SK-N-SH treated with all-trans-retinoic acid at 6 μM for 48 hours (cell line): ENCODE measurements around the gene SOX6.

Experiments used
- ATAC-seq: fragments of 200-7000 bp; cut with Tn5 transposase; 3 replicates; pipeline ENCODE4 v1.9.1; 2020; ENCODE audit warnings: mild to moderate bottlenecking, moderate library complexity
- BACH2 ChIP-seq: fragments of 250-450 bp; sonication (Bioruptor Pico); IDR thresholded peaks from 2 replicates; pipeline ENCODE4 v1.9.0; 2021; ENCODE audit warnings: mild to moderate bottlenecking, borderline replicate concordance
- CSDC2 ChIP-seq: fragments of 250-450 bp; sonication (Bioruptor Pico); IDR thresholded peaks from 2 replicates; pipeline ENCODE4 v1.5.0; 2020; ENCODE audit warnings: mild to moderate bottlenecking, moderate library complexity
- GLIS3 ChIP-seq: fragments of 250-450 bp; sonication (Bioruptor Pico); IDR thresholded peaks from 2 replicates; pipeline ENCODE4 v1.5.0; 2020; ENCODE audit warnings: mild to moderate bottlenecking, moderate library complexity
- POU6F1 ChIP-seq: fragments of 250-450 bp; sonication (Bioruptor Pico); IDR thresholded peaks from 2 replicates; pipeline ENCODE4 v1.8.0; 2021; ENCODE audit warnings: low read depth, mild to moderate bottlenecking, moderate library complexity, borderline replicate concordance
- PPARA ChIP-seq: fragments of 250-450 bp; sonication (Bioruptor Pico); IDR thresholded peaks from 2 replicates; pipeline ENCODE4 v1.5.0; 2020; ENCODE audit warnings: mild to moderate bottlenecking, borderline replicate concordance
- SNAI2 ChIP-seq: fragments of 250-450 bp; sonication (Bioruptor Pico); IDR thresholded peaks from 2 replicates; pipeline ENCODE4 v1.5.0; 2020; ENCODE audit warnings: mild to moderate bottlenecking, moderate library complexity
- TCF4 ChIP-seq: fragments of 250-450 bp; sonication (Bioruptor Pico); IDR thresholded peaks from 2 replicates; pipeline ENCODE4 v1.8.0; 2021; ENCODE audit warnings: mild to moderate bottlenecking, moderate library complexity, borderline replicate concordance
- ZFP3 ChIP-seq: fragments of 250-450 bp; sonication (Bioruptor Pico); IDR thresholded peaks from 2 replicates; pipeline ENCODE4 v1.5.0; 2020; ENCODE audit warnings: mild to moderate bottlenecking, moderate library complexity
- ZFP30 ChIP-seq: fragments of 450-650 bp; formaldehyde crosslinking; IDR thresholded peaks from 2 replicates; pipeline ENCODE4 v1.5.0; 2022; ENCODE audit warnings: mild to moderate bottlenecking, moderate library complexity
- ZNF565 ChIP-seq: fragments of 450-650 bp; formaldehyde crosslinking; conservative IDR thresholded peaks from 2 replicates; pipeline ENCODE4 v1.5.0; 2020; ENCODE audit warnings: low read depth, mild to moderate bottlenecking, moderate library complexity
- ZNF70 ChIP-seq: fragments of 450-650 bp; formaldehyde crosslinking; IDR thresholded peaks from 2 replicates; pipeline ENCODE4 v1.5.0; 2020; ENCODE audit warnings: mild to moderate bottlenecking, moderate library complexity
- TF ChIP-seq, protein P1 (sequence below): fragments of 250-450 bp; sonication (Bioruptor Pico); IDR thresholded peaks from 2 replicates; pipeline ENCODE4 v1.5.0; 2020; ENCODE audit warnings: mild to moderate bottlenecking, moderate library complexity
- TF ChIP-seq, protein P2 (sequence below): fragments of 250-450 bp; sonication (Bioruptor Pico); IDR thresholded peaks from 2 replicates; pipeline ENCODE4 v1.8.0; 2020; ENCODE audit warnings: mild to moderate bottlenecking, moderate library complexity, borderline replicate concordance
- TF ChIP-seq, protein P3 (sequence below): fragments of 250-450 bp; sonication (Bioruptor Pico); IDR thresholded peaks from 2 replicates; pipeline ENCODE4 v1.5.1; 2021; ENCODE audit warnings: mild to moderate bottlenecking, moderate library complexity

SOX6 gene

DNA sequence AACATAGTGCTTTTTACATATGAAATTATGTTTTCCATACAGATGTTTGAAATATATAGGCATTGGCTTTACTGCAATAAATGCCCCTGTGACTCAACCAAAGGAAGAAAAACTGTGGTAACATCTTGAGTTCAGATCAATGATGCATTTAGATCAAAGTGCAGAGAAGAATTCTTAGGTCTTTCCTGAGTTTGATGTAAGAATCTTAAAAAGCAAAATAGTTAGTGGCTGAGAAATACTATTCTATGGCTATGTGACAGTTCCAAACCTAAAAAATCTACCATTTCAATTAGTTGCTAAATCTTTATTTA is 93.7 kb downstream of the SOX6 start:
- ATAC-seq: no peak
- TF ChIP-seq ZFP3 (no peak), ZNF565 (CRISPR knock-in tag) (no peak), ZFP30 (CRISPR knock-in tag) (no peak), POU6F1 (CRISPR knock-in tag) (no peak), CSDC2 (CRISPR knock-in tag) (no peak)
- TF ChIP-seq, protein P1, sequence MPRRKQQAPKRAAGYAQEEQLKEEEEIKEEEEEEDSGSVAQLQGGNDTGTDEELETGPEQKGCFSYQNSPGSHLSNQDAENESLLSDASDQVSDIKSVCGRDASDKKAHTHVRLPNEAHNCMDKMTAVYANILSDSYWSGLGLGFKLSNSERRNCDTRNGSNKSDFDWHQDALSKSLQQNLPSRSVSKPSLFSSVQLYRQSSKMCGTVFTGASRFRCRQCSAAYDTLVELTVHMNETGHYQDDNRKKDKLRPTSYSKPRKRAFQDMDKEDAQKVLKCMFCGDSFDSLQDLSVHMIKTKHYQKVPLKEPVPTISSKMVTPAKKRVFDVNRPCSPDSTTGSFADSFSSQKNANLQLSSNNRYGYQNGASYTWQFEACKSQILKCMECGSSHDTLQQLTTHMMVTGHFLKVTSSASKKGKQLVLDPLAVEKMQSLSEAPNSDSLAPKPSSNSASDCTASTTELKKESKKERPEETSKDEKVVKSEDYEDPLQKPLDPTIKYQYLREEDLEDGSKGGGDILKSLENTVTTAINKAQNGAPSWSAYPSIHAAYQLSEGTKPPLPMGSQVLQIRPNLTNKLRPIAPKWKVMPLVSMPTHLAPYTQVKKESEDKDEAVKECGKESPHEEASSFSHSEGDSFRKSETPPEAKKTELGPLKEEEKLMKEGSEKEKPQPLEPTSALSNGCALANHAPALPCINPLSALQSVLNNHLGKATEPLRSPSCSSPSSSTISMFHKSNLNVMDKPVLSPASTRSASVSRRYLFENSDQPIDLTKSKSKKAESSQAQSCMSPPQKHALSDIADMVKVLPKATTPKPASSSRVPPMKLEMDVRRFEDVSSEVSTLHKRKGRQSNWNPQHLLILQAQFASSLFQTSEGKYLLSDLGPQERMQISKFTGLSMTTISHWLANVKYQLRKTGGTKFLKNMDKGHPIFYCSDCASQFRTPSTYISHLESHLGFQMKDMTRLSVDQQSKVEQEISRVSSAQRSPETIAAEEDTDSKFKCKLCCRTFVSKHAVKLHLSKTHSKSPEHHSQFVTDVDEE (CRISPR knock-in tag): no peak
- TF ChIP-seq, protein P2, sequence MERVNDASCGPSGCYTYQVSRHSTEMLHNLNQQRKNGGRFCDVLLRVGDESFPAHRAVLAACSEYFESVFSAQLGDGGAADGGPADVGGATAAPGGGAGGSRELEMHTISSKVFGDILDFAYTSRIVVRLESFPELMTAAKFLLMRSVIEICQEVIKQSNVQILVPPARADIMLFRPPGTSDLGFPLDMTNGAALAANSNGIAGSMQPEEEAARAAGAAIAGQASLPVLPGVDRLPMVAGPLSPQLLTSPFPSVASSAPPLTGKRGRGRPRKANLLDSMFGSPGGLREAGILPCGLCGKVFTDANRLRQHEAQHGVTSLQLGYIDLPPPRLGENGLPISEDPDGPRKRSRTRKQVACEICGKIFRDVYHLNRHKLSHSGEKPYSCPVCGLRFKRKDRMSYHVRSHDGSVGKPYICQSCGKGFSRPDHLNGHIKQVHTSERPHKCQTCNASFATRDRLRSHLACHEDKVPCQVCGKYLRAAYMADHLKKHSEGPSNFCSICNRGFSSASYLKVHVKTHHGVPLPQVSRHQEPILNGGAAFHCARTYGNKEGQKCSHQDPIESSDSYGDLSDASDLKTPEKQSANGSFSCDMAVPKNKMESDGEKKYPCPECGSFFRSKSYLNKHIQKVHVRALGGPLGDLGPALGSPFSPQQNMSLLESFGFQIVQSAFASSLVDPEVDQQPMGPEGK (CRISPR knock-in tag): no peak

DNA sequence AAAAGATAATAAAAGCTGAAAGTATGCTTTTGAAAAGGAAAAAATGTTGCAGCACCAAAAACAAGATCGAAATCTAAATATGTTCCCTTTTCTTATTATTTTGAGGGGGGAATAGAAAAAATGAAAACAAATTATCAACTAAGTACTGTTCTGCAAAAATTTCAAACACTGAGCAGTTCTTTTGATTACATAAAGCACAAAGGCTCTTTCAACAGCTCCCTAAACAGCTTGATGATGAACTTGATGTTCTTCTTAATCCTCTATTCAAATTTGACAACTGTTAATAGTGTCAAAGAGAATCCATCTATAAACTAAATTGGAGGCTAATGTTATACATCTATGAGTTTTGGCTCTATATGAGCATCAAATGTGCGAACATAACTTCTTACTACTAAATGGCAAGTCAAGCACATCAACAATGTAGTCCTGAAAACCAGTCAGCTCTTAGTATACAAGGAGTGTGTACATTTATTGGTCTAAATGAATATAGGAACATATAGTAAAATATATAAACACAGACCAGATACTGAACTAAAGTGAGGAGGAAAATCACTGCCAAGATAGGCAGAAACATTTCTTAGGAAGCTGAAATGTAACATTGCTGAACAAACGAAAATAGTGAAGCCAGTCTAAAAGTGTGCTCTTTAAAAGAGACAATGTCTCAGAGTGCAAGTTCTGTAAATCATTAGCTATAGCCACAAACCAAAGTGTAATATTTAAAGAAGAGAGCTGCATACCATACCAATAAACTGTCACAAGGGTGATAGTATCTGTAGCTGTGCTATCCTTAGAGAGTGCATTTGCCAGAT is 94.3 kb downstream of the SOX6 start:
- ATAC-seq: no peak
- TF ChIP-seq, protein P2 (CRISPR knock-in tag): no peak
- TF ChIP-seq GLIS3 (CRISPR knock-in tag) (no peak), ZNF565 (CRISPR knock-in tag) (no peak), BACH2 (CRISPR knock-in tag) (no peak), SNAI2 (CRISPR knock-in tag) (no peak), TCF4 (CRISPR knock-in tag) (no peak), ZNF70 (CRISPR knock-in tag) (no peak), PPARA (CRISPR knock-in tag) (no peak), ZFP30 (CRISPR knock-in tag) (no peak), POU6F1 (CRISPR knock-in tag) (no peak)
- TF ChIP-seq, protein P3, sequence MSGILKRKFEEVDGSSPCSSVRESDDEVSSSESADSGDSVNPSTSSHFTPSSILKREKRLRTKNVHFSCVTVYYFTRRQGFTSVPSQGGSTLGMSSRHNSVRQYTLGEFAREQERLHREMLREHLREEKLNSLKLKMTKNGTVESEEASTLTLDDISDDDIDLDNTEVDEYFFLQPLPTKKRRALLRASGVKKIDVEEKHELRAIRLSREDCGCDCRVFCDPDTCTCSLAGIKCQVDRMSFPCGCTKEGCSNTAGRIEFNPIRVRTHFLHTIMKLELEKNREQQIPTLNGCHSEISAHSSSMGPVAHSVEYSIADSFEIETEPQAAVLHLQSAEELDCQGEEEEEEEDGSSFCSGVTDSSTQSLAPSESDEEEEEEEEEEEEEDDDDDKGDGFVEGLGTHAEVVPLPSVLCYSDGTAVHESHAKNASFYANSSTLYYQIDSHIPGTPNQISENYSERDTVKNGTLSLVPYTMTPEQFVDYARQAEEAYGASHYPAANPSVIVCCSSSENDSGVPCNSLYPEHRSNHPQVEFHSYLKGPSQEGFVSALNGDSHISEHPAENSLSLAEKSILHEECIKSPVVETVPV (CRISPR knock-in tag): no peak
- TF ChIP-seq, protein P1 (CRISPR knock-in tag): no peak
